Measurements from ENCODE around the gene ENHO.

DNA sequence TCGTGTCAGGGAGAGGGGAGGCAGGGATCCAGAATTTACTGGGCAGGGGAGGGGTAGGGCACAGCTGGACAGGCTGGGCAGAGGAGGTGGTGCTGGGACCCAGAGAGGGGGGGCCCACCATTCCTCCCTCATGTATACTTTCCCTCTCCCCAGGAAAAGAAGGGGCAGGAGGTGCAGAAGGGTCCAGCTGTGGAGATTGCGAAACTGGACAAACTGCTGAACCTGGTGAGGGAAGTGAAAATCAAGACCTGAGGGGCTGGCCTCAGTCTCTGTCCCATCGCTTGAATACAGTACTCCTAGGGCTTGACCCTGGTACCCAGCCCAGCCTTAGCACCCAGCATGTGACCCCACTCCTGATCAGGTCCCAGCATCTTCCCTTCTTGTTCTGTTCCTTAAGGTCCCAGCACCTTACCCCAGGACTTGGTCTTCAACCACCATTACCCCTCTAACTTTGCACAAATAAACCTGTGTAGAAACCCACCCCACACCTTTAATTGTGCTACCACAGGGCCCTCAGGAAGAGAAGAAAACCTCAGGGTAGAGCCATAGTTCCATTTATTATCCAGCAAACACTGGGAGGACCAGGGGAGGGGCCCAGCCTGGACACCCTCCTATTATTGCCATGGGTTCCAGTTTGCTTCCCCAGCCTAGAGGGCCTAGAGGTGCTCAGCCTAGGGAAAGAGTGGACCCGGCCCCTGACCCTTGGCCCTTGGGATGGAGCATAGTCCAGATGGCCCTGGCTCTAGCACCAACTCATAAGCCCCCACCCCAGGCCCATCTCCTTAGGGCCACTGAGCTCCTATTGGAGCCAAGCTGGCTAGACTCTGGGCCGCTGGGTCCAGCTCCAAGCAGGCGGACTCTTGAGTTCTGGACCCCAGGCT is 2.0 kb downstream of the ENHO start:
- no peak for TF ChIP-seq POLR2A (IDR thresholded peaks at IDR 0.05)
- no peak for TF ChIP-seq CTCF (IDR thresholded peaks at IDR 0.05)

All from upper lobe of left lung (tissue), 4 donors.